NCI-H1694 (cell line): ENCODE results near the gene FAM13A.
"Not testable (repeated sequence)": the region's sequence is repeated elsewhere in the genome, so short reads cannot be mapped to it uniquely, and the experiment has no call there.

ENCODE experiments used
- DNase-seq: peaks from one replicate; lab custom pipeline; 2025; lab: John Stamatoyannopoulos, UW

FAM13A gene

DNA sequence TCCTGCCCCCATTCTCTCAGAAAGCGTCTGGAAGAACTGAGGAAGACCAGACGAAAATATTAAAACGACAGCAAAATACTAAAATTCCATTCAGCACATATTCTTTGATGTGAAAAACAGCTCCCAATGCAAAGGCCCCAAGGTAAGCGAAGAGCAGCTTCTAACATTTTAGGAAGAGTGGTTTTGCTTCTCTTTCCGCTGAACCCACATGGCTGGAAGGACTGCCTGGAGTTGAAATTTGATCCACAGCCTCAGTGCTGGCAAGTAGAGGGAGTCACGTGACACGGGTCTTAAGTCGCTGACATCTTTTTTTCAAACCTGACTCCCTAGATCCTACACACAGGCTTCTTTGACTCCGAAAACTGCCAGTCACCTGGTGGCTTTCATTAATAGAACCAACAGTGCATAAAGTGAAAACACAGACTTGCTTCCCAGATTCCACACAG lies at the start of gene FAM13A:
FAM13A (minus strand) TSS at position 233 of the 446 bp plus-strand sequence; CDS start at position 12, 221 bp downstream.
- DNase-seq = peak; percentile 66

GRCh38 chr4:89105726-89106125 lies 48.7 kb upstream of the FAM13A start:
- no peak for DNase-seq

- no peak for DNase-seq
Measured at GRCh38 chr4:89101256-89102161, 44.5 kb upstream of the FAM13A start.

GRCh38 chr4:89100853-89101252 lies 43.9 kb upstream of the FAM13A start:
- no peak for DNase-seq

GRCh38 chr4:89099471-89099870 lies 42.5 kb upstream of the FAM13A start:
- no peak for DNase-seq

DNA sequence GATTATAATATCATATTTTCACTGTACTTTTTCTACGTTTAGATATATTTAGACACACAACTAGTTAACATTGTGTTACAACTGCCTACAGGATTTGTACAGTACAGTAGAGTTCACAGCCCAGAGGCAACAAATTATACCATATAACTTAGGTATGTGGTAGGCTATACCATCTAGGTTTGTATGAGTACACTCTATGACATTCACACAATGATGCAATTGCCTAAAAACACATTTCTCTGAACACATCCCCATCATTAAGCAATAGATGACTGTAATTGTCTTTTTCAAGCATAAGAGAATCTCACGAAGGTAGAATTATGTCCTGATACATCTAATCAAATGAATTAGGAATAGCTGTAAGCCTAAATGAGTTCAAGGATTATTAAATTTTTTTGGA lies 42.0 kb upstream of the FAM13A start:
- DNase-seq = no peak

DNA sequence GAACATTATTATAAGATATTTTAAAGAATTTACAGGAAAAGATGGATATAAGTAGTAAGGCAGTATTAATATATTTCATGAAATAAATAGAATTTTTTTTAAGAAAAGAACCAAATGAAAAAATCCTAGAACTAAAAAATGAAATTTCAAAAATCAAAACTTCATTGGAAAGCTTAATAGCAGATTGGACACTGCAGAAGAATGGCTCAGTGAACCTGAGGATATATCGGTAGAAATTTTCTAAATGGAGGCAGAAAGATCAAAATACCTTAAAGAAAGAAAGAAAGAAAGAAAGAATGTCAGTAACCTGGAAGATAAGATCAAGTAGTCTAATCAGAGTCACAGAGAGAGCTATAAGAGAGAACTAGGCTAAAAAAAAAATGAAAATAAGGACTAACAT lies 21.3 kb upstream of the FAM13A start:
- DNase-seq = no peak

- no peak for DNase-seq
Measured at GRCh38 chr4:89077761-89078160, 20.8 kb upstream of the FAM13A start.

- DNase-seq = peak; percentile 9
Measured at GRCh38 chr4:89072921-89073320, 15.9 kb upstream of the FAM13A start.

DNA sequence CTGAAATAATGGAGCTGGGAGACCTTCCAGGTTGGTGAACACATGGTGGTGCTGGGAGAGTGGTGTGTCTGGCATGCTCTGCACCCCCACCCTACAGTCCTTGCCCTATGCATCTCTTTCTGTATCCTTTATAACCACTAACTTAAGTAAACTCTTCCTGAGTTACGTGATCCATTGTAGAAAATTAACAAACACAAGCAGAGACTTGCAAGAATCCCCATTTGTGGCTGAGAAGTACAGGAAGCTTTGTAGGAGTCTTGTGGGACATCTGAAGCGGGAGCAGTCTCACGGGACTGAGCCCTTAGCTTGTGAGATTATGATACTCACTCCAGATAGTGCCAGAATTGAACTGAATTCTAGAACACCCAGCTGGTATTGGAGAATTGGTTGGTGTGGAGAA lies 14.3 kb upstream of the FAM13A start:
- DNase-seq = no peak

GRCh38 chr4:89070041-89070440 lies 13.1 kb upstream of the FAM13A start:
- no peak for DNase-seq

- DNase-seq = no peak
Measured at GRCh38 chr4:89069481-89069880, 12.5 kb upstream of the FAM13A start.

DNA sequence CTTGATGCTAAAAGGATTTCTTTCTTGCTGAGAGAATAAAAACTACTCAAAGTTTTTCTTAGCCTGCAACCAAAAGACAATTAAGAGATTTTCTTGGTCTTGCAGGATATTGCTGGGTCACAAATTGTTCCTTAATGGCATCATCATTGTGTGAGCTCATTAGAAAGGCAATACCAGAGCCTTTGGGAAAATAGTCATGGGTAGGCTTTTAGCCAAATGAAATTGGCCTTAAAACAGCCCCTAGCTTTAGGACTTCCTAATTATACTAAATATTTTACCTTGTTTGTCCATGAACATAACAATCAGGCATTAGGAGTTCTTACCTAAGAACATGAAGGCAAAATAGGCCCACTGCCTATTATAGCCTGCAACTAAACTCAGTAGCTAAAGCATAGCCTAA lies 10.4 kb upstream of the FAM13A start:
- DNase-seq = no peak

DNA sequence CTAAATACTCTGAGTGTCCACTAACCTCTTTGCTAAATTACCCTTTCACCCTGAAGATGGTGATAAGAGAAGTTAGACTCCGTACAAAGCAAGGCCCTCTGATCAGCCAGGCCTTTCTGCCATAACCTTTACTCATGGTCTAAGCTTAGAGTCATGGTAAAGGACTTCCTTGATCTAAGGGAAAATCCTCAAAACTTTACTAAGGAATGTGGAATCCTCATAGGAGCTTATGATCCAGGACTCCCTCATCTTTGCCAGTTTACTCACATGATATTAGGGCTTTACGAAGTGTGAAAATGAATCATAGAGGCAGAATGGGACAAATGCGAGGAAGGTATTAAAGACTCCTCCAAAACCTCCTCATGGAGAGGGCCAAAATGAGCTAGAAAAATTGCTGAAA lies 7.9 kb upstream of the FAM13A start:
- DNase-seq = no peak

DNA sequence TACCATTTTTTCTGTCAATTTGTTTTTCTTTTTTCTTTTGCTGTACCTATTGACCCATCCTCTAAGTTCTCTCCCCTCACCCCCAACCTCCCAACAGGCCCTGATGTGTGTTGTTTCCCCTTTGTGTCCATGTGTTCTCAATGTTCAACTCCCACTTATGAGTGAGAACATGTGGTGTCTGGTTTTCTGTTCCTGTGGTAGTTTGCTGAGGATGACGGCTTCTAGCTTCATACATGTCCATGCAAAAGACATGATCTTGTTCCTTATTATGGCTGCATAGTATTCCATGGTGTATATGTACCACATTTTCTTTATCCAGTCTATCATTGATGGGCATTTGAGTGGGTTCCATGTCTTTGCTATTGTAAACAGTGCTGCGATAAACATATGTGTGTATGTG lies 859 bp upstream of the FAM13A start:
- DNase-seq = not testable (repeated sequence)

DNA sequence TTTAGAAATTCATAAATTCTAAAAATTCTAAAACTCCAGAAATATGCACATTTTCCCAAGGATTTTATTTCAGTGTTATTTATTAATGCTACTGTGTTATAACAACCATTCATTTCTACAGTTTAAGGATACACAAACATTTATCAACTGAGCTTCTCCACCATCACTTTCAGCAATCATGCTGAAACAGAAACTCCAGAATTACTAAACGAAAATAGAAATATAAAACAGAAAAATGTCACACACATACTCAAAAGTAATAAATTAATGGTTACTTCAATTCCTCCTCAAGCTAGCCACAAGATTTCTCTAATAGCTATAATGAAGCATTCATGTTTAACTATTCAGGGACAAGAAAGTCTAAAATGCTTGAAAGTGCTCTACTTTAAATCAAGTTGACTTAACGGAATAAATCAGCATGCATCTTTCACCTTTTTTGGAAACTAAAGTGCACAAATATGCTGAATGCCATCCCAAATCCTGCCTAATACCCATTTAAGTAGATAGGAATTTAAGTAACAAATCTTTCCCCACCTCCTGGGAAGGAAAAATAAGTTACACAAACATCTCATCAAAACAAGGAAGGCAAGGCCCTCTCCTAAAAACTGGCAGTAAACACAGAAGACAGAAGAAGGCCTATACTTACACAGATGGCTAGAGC lies 563 bp downstream of the FAM13A start:
- DNase-seq = no peak

DNA sequence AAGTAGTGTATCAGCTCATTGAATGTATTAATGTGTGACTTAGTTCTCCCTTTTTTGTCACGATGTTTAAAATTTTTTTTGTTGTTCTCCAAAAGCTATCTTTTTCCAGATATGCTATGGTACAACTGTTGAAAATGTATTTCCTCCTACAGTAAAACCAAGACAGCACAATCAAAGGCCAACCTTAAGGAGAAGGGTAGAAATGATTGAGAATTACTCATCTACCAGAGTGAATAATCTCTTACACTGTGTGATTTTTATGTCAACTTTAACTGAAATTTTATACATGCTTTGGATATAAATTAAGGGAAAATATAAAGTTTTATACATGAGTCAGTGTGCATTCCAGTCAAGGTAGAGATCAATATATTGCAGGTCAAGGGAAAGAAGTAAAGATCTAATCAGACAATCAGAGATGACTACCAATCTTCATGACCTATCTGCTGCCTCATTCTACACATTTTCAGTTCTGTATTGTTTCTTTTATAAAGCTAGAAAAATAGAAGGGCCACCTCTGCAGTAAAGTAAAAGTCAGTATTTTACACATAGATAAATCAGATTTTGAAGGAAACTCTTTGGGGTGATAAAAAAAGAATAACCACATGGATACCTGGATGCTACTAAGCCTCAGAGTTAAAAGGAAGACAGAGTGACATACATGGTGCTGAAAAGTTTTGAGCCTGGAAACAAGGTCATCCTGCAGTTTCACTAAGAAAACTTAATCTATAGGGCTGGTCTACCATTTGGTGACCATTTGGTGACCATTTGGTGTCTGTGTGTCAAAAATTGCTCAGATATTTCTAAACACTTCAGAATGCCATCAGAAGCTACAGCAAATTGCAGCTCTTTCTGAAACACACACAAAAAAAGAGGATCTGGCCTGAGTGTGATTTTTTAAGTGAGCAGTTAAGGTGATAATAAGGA lies 1.6 kb downstream of the FAM13A start:
- DNase-seq = no peak

- no peak for DNase-seq
Measured at GRCh38 chr4:89054627-89055026, 2.4 kb downstream of the FAM13A start.

GRCh38 chr4:89049853-89050252 lies 7.1 kb downstream of the FAM13A start:
- no peak for DNase-seq

GRCh38 chr4:89048906-89049601 lies 7.9 kb downstream of the FAM13A start:
- DNase-seq = no peak

DNA sequence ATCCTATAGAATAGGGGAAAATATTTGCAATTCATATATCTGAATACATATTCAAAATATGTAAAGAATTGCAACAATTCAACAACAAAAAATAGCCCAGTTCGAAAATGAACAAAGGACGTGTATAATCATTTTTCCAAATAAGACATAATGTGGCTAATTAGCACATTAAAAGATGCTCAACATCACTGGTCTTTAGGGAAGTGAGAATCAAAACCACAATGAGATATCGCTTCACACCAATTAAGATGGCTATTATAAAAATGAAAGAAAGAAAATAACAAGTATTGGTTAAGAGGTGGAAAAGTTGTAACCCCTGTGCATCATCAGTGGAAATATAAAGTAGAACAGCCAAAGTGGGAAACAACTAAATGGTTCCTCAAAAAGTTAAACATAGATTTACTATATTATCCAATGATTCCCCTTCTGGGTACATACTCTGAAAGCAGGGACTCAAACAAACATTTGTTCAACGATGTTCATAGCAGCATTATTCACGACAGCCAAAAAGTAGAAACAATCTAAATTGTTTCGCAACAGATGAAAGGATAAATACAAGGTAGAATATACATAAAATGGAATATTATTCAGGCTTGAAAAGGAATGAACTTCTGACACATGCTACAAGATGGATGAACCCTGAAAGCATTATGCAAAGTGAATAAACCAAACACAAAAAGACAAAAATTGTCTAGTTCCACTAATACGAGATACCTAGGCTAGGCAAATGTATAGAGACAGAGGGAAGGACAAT lies 12.7 kb downstream of the FAM13A start:
- no peak for DNase-seq
